NB4 (cell line): Measurements from ENCODE around the gene NLRP10.

Experiments
- MYC ChIP-seq: IDR thresholded peaks from 2 replicates; pipeline ENCODE4 v1.6.1; 2011; ENCODE audit warnings: low read depth, low read length
- POLR2A ChIP-seq: IDR thresholded peaks from 2 replicates; pipeline ENCODE4 v1.6.1; 2011; ENCODE audit warnings: mild to moderate bottlenecking; ENCODE audit not compliant: insufficient read length; ENCODE audit errors: extremely low read depth
- TF ChIP-seq, protein P1 (sequence below): IDR thresholded peaks from one replicate; pipeline ENCODE4 v1.5.1; 2012; ENCODE audit warnings: low read depth, low read length
- TF ChIP-seq, protein P2 (sequence below): IDR thresholded peaks from 2 replicates; pipeline ENCODE4 v1.6.1; 2011; ENCODE audit warnings: low read depth, low read length

DNA sequence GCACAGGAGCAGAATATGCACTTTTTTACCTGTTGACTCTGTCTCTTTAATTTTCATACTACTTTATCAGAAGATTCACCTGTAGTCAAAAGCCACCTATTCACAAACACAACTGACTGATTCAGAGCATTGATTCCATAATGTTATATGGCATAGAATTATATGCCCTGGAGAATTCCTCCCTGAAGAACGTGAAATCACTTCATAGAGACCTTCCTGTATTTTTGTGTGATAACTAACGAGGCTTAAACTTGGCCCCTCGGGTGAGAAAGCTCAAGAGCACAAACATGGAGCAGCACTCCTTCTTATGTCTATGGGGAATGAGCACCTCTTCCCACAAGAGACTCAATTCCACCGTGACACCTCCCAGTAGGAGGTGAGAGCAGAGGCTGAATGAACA lies 34.1 kb downstream of the NLRP10 start, which contains the start of gene OR10A6:
- TF ChIP-seq, protein P1, sequence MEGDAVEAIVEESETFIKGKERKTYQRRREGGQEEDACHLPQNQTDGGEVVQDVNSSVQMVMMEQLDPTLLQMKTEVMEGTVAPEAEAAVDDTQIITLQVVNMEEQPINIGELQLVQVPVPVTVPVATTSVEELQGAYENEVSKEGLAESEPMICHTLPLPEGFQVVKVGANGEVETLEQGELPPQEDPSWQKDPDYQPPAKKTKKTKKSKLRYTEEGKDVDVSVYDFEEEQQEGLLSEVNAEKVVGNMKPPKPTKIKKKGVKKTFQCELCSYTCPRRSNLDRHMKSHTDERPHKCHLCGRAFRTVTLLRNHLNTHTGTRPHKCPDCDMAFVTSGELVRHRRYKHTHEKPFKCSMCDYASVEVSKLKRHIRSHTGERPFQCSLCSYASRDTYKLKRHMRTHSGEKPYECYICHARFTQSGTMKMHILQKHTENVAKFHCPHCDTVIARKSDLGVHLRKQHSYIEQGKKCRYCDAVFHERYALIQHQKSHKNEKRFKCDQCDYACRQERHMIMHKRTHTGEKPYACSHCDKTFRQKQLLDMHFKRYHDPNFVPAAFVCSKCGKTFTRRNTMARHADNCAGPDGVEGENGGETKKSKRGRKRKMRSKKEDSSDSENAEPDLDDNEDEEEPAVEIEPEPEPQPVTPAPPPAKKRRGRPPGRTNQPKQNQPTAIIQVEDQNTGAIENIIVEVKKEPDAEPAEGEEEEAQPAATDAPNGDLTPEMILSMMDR = no peak
- no peak for TF ChIP-seq POLR2A
- TF ChIP-seq, protein P2, sequence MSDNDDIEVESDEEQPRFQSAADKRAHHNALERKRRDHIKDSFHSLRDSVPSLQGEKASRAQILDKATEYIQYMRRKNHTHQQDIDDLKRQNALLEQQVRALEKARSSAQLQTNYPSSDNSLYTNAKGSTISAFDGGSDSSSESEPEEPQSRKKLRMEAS = no peak
- TF ChIP-seq MYC = no peak
